Panc1 (cell line): ENCODE data around the gene SERPIND1. TPM values are rescaled to one million over a fixed set of nuclear protein-coding genes. Genes with fewer than 3 reads are reported as not detected.

Source experiments
- ATAC-seq: fragments of 200-7000 bp; cut with Tn5 transposase; 2 replicates; pipeline ENCODE4 v1.9.1; 2020; ENCODE audit warnings: mild to moderate bottlenecking, moderate library complexity
- BruUV-seq: library from RNA; stranded (reverse); fragments of 400-500 nt; replicated peaks from 2 replicates; lab custom pipeline; 2021; lab: Mats Ljungman, UMichigan
- CTCF ChIA-PET: fragments of 300-600 bp; sonication (Branson Sonifier 250); formaldehyde crosslinking; loops from one replicate; lab custom pipeline; 2022; ENCODE audit warnings: antibody characterized with exemption; lab: Charles Lee
- POLR2A ChIA-PET: fragments of 300-600 bp; sonication (Branson Sonifier 250); formaldehyde crosslinking; loops from one replicate; lab custom pipeline; 2022; ENCODE audit warnings: antibody characterized with exemption; lab: Charles Lee
- DNase-seq: peaks from one replicate; pipeline ENCODE4 v3.0.0-alpha.2; 2010; ENCODE audit warnings: low read depth, low spot score
- H3K27ac ChIP-seq: 2 replicates; pipeline ENCODE4 v1.5.1; 2011; ENCODE audit warnings: mild to moderate bottlenecking, low read length, inconsistent platforms
- H3K27me3 ChIP-seq: fragments of 200-500 bp; sonication (Bioruptor generic); 2 replicates; pipeline ENCODE4 v1.6.0; 2014; ENCODE audit warnings: low read length, inconsistent platforms; ENCODE audit not compliant: control insufficient read depth, insufficient read depth
- H3K36me3 ChIP-seq: fragments of 200-500 bp; sonication (Bioruptor generic); 2 replicates; pipeline ENCODE4 v1.5.1; 2014; ENCODE audit warnings: inconsistent platforms, mild to moderate bottlenecking, low read length, moderate library complexity; ENCODE audit not compliant: control insufficient read depth, insufficient read depth
- H3K4me1 ChIP-seq: 2 replicates; pipeline ENCODE4 v1.5.1; 2011; ENCODE audit warnings: inconsistent platforms, mild to moderate bottlenecking, low read length, moderate library complexity; ENCODE audit not compliant: control insufficient read depth, insufficient read depth
- H3K4me3 ChIP-seq, 2 experiments: 2 replicates each; pipeline ENCODE4 v1.5.1; 2011 to 2012; ENCODE audit warnings: low read depth in 2 of 2, low read length in 2 of 2, mild to moderate bottlenecking in 2 of 2, inconsistent platforms in 1 of 2, moderate library complexity in 1 of 2
- H3K9me3 ChIP-seq: fragments of 200-500 bp; sonication (Bioruptor generic); 2 replicates; pipeline ENCODE4 v1.5.1; 2014; ENCODE audit warnings: low read depth, mild to moderate bottlenecking, inconsistent platforms, low read length, moderate library complexity; ENCODE audit not compliant: control insufficient read depth, insufficient read depth
- CTCF ChIP-seq: fragments of 450-650 bp; IDR thresholded peaks from 2 replicates; pipeline ENCODE4 v1.5.1; 2017; ENCODE audit warnings: mild to moderate bottlenecking
- POLR2AphosphoS5 ChIP-seq: IDR thresholded peaks from 2 replicates; pipeline ENCODE4 v1.6.1; 2012; ENCODE audit warnings: mild to moderate bottlenecking, low read depth, low read length, moderate library complexity
- REST ChIP-seq, 2 experiments: IDR thresholded peaks; 2 replicates each; pipeline ENCODE4 v1.6.1; 2011 to 2012; ENCODE audit warnings: low read depth in 2 of 2, control low read depth in 1 of 2, low read length in 1 of 2, mild to moderate bottlenecking in 1 of 2, moderate library complexity in 1 of 2; ENCODE audit not compliant: insufficient read depth in 1 of 2
- SIN3A ChIP-seq: IDR thresholded peaks from 2 replicates; pipeline ENCODE4 v1.6.1; 2012; ENCODE audit warnings: low read depth, mild to moderate bottlenecking, low read length, moderate library complexity, borderline replicate concordance; ENCODE audit not compliant: insufficient read depth
- TCF7L2 ChIP-seq: IDR thresholded peaks from 2 replicates; pipeline ENCODE4 v1.6.1; 2011; ENCODE audit warnings: mild to moderate bottlenecking, low read depth, low read length, inconsistent platforms
- in situ Hi-C: cut with HindIII; loops from 2 replicates; pipeline ENCODE4 v1.10.0; 2016; ENCODE audit warnings: low sequenced_read_pairs, low pct_unique_long_range_greater_than_20kb
- intact Hi-C: fragments of 100-400 bp; cut with micrococcal nuclease; formaldehyde crosslinking; loops from one replicate; pipeline ENCODE4 v1.10.0; 2022; ENCODE audit not compliant: unreplicated experiment
- total RNA-seq: library from RNA; stranded (reverse); gene quantifications from one replicate; pipeline ENCODE4 v1.2.1, GENCODE V29; 2021; ENCODE audit not compliant: unreplicated experiment

Gene SERPIND1
- total RNA-seq, 1 experiment from 2014 or later: 0.18 TPM

GRCh38 chr22:20787223-20787622, 13.3 kb downstream of the SERPIND1 start:
- no TSS peak for BruUV-seq

GRCh38 chr22:20787746-20788626, 14.1 kb downstream of the SERPIND1 start:
- H3K9me3 ChIP-seq: no peaks in the 10 kb centered on the region
- no peaks in the 10 kb centered on the region for H3K27me3 ChIP-seq
- DNase-seq (no peak), ATAC-seq (no peak)
- intact Hi-C loops: no loop called here
- no peaks in the 10 kb centered on the region for H3K4me1 ChIP-seq
- no peak overlapping the region for H3K27ac ChIP-seq
- ChIA-PET POLR2A (no interaction called here), CTCF (no interaction called here)
- in situ Hi-C loops: no loop called here
- no peak overlapping the region for H3K4me3 ChIP-seq
- no peaks in the 10 kb centered on the region for H3K36me3 ChIP-seq
- BruUV-seq: no TSS peak
- TF ChIP-seq CTCF: no peak
- no peak for TF ChIP-seq SIN3A
- no peak for TF ChIP-seq REST (IDR thresholded peaks at IDR 0.05; ENCODE audit: insufficient read depth in 1 of 2, low read depth in 2 of 2, low read length in 1 of 2)
- TF ChIP-seq TCF7L2: no peak

More at GRCh38 chr22:20787223-20787622, 13.3 kb downstream of the SERPIND1 start:
- no peaks in the 10 kb centered on the region for H3K36me3 ChIP-seq
- no peaks in the 10 kb centered on the region for H3K4me1 ChIP-seq
- POLR2A ChIA-PET: no interaction called here
- no peak for DNase-seq
- no peaks in the 10 kb centered on the region for H3K27me3 ChIP-seq
- intact Hi-C loops (no loop called here), in situ Hi-C loops (no loop called here)
- H3K4me3 ChIP-seq: no peak overlapping the region
- no peaks in the 10 kb centered on the region for H3K9me3 ChIP-seq
- TF ChIP-seq CTCF (no peak), REST (IDR thresholded peaks at IDR 0.05; ENCODE audit: insufficient read depth in 1 of 2, low read depth in 2 of 2, low read length in 1 of 2) (no peak), TCF7L2 (no peak), POLR2AphosphoS5 (no peak), SIN3A (no peak)
- ATAC-seq: no peak
- CTCF ChIA-PET: no interaction called here
- no peak overlapping the region for H3K27ac ChIP-seq
